GM12865 (cell line): Measurements from ENCODE around the gene PLOD1.
"Not testable (repeated sequence)": the region's sequence is repeated elsewhere in the genome, so short reads cannot be mapped to it uniquely, and the experiment has no call there.

ENCODE experiments used
- DNase-seq: peaks from one replicate; pipeline ENCODE4 v3.0.0; 2010; ENCODE audit warnings: low read depth
- H3K4me3 ChIP-seq: 2 replicates; pipeline ENCODE4 v1.5.1; 2011; ENCODE audit warnings: mild to moderate bottlenecking, low read depth, low read length, control low read depth
- TF ChIP-seq, protein P1 (sequence below): IDR thresholded peaks from 2 replicates; pipeline ENCODE4 v1.5.1; 2011; ENCODE audit warnings: low read length, control low read depth, low read depth, inconsistent platforms; ENCODE audit not compliant: insufficient read depth; ENCODE audit errors: missing control alignments

PLOD1 gene

DNA sequence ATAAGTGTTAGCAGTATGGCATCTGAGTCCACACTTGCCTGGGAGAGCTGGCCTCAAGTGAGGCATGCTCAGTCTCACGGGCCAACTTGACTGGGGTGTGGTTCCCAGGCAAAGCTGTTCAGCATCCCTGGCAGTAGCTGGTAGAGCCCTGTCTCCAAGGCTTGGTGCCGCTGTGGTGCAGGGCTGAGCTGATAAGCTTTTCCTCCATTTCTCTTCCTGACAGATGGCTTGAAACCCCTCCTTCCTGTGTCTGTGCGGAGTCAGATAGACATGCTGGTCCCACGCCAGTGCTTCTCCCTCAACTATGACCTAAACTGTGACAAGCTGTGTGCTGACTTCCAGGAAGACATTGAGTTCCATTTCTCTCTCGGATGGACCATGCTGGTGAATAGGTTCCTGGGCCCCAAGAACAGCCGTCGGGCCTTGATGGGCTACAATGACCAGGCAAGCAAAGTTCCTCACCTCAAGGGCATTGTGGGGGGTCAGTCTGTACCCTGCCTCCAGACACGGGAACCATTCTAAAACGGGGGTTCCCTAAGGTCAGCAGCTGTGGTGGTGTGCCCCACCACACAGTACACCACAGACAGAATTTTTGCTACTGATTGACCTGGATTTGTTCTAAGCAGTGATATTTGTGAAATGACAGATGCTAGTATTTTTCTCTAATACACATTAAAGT, 71.1 kb downstream of the PLOD1 start:
- H3K4me3 ChIP-seq = peak overlapping the region; percentile 0; the same call in 1 of the 2 replicates
- TF ChIP-seq, protein P1, sequence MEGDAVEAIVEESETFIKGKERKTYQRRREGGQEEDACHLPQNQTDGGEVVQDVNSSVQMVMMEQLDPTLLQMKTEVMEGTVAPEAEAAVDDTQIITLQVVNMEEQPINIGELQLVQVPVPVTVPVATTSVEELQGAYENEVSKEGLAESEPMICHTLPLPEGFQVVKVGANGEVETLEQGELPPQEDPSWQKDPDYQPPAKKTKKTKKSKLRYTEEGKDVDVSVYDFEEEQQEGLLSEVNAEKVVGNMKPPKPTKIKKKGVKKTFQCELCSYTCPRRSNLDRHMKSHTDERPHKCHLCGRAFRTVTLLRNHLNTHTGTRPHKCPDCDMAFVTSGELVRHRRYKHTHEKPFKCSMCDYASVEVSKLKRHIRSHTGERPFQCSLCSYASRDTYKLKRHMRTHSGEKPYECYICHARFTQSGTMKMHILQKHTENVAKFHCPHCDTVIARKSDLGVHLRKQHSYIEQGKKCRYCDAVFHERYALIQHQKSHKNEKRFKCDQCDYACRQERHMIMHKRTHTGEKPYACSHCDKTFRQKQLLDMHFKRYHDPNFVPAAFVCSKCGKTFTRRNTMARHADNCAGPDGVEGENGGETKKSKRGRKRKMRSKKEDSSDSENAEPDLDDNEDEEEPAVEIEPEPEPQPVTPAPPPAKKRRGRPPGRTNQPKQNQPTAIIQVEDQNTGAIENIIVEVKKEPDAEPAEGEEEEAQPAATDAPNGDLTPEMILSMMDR = no peak
- DNase-seq = peak; percentile 71

DNA sequence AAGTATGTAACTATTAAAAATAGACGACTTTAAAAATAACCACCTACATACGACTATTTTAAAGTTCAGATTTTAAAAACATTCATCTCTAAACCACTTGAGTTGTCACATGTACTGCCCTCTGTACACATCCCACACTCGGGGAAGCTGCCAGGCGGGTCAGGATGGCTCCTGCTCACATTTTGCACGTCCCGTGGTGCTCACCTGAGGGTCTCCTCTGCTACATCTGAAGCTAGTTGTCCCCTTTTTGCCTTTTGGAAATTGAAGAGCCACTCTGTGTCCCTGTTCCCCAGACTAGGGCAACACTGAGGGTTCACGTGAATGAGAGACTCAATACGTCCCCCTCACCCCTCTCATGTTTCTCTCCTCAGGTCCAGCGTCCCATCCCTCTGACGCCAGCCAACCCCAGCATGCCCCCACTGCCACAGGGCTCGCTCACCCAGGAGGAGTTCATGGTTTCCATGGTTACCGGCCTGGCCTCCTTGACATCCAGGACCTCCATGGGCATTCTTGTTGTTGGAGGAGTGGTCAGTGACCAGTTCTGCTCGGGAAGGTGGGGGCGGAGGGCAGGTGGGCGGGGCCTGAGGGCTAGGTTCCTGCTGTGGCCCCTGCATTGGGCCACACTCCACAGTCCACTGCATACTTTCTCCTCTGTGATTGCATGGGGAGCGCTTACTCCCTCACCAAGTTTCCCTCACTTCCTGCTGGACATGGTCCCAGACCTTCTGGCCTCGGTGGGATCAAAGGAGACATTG, 71.8 kb downstream of the PLOD1 start:
- TF ChIP-seq, protein P1 = no peak
- DNase-seq = no peak
- H3K4me3 ChIP-seq = no peak overlapping the region

DNA sequence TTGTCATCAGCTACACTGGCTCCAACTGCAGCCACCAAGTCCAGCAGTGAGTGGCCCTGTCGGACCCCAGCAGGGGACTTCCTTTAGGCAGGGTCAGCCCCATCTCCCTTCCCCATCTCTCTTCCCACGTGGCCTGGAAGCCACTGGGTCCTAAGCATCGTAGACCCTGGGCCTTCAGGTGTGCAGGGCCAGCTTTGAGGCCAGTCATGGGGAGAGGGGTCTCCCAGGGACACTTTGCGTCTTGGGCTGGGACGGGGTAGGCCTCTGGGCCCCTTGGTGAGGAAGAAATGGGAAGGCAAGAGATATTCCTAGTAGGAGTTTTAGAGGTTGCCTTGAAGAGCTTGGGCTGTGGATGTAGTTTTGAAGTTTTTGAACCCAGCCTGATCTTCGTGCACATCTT, 72.7 kb downstream of the PLOD1 start:
- H3K4me3 ChIP-seq = no peak overlapping the region
- TF ChIP-seq, protein P1 = no peak
- no peak for DNase-seq

DNA sequence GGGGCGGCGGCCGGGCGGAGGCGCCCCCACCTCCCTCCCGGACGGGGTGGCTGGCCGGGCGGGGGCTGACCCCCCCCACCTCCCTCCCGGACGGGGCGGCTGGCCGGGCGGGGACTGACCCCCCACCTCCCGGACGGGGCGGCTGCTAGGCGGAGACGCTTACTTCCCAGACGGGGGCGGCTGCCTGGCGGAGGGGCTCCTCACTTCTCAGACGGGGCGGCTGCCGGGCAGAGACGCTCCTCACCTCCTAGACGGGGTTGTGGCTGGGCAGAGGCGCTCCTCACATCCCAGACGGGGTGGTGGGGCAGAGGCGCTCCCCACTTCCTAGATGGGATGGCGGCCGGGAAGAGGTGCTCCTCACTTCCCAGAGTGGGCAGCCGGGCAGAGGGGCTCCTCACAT, 73.8 kb downstream of the PLOD1 start:
- DNase-seq, H3K4me3 ChIP-seq: not testable (repeated sequence)

DNA sequence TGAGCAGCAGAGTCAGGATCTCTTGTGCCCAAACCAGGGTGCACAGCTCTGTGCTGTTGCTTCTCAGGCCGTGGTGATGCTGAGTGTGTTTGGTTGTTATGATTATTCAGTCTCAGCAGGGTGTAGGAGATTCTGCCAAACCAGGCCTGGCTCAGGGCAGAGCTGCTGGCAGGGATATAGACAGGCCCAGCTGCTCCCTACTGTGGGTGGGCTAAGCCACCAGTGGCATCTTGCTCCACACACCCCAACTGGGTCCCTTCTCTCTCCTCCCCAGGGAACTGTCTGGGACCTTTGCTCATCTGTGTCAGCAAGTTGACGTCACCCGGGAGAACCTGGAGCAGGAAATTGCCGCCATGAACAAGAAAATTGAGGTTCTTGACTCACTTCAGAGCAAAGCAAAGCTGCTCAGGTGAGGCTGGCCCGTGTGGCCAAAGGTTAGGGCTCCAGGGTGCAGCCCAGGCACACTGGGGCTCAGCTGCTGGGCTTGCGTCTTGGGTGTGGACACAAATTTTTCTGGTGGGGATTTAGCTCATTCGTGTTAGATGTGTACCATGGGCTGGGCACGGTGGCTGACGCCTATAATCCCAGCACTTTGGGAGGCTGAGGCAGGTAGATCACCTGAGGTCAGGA, 74.9 kb downstream of the PLOD1 start:
- TF ChIP-seq, protein P1 = no peak
- DNase-seq = no peak

DNA sequence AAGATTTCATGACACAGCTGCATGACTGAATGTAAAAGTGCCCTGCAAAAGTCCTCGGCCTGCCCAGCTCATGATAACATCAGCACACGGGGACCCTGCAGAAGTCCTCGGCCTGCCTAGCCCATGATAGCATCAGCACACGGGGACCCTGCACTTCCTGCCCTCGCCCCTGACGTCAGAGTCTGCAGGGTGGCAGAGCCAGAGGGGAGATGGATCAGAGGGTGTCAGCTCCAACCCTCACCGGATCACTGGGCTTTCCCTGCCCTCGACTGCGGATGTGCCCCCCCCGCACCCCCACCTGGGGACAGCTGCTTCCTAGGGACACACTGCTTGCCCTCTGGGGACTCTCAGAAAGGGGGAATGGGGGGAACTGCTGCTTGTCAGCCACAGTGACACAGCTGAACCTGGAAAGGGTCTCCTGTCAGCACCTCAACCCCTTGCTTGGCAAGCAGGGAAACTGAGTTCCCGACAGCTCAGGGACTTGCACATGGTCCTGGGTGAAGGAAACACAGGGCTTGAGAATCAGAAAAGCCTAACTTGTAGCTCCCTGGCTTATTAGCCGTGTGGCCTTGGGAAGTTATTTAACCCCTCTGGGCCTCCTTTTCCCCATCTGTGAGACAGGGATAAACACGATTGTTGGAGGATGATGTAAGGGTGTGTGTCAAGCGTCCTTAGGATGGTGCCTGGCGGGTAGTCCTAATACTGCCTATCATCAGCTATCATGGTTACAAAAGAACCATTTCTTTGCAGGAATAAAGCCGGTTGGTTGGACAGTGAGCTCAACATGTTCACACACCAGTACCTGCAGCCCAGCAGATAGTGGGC, 76.4 kb downstream of the PLOD1 start:
- TF ChIP-seq, protein P1 = no peak
- no peak for DNase-seq
- H3K4me3 ChIP-seq = no peak overlapping the region

More for the DNA sequence above, 74.9 kb downstream of the PLOD1 start:
- no peak overlapping the region for H3K4me3 ChIP-seq
